K562 (cell line): Measurements from ENCODE around the gene GZF1. TPM values are rescaled to one million over a fixed set of nuclear protein-coding genes. Genes with fewer than 3 reads are reported as not detected.

Experiments used
- ATAC-seq: fragments of 200-7000 bp; cut with Tn5 transposase; 3 replicates; pipeline ENCODE4 v1.9.1; 2020; ENCODE audit warnings: moderate library complexity
- BruUV-seq: library from RNA; stranded (reverse); fragments of 400-500 nt; replicated peaks from 2 replicates; lab custom pipeline; 2021; lab: Mats Ljungman, UMichigan
- CTCF ChIA-PET: fragments of 300-600 bp; formaldehyde crosslinking; extraction: SDS; loops from one replicate; lab custom pipeline; 2021; ENCODE audit warnings: low intra/inter-chr PET ratio; lab: Yijun Ruan, JAX
- POLR2A ChIA-PET: fragments of 300-600, 350-650 bp; sonication (Branson Sonifier 250); formaldehyde crosslinking; extraction: SDS; loops from one replicate; lab custom pipeline; 2021; ENCODE audit warnings: antibody characterized with exemption, inconsistent platforms; lab: Yijun Ruan, JAX
- DNase-seq, 4 experiments: peaks; one replicate each; pipeline versions ENCODE4 v3.0.0 to v3.0.0-alpha.2; 2011 to 2018; ENCODE audit warnings: low spot score in 3 of 4, mixed read lengths in 3 of 4; ENCODE audit errors: extremely low read depth in 1 of 4
- FAIRE-seq: peaks from 2 replicates; lab custom pipeline; 2011; peaks lifted over from hg19 to GRCh38; lab: Jason Lieb, UNC
- H2AFZ ChIP-seq: 2 replicates; pipeline ENCODE4 v1.6.0; 2011; ENCODE audit warnings: low read depth, low read length, control low read depth, inconsistent platforms
- H3K27ac ChIP-seq: fragments of 200-600 bp; 3 replicates; pipeline ENCODE4 v1.8.0; 2011; ENCODE audit warnings: low read depth, mild to moderate bottlenecking, control low read depth, inconsistent platforms, low read length, moderate library complexity, mixed read lengths; ENCODE audit errors: extremely low read depth
- H3K27me3 ChIP-seq, 2 experiments: fragments of 300-600 bp in 1 of 2; 2 replicates in 1 of 2; 3 replicates in 1 of 2; pipeline versions ENCODE4 v1.6.0 to v1.8.0; 2011; ENCODE audit warnings: inconsistent platforms in 2 of 2, low read length in 2 of 2, mild to moderate bottlenecking in 1 of 2, mixed read lengths in 1 of 2, moderate library complexity in 1 of 2; ENCODE audit not compliant: control insufficient read depth in 2 of 2, insufficient read depth in 2 of 2
- H3K36me3 ChIP-seq: fragments of 300-600 bp; 3 replicates; pipeline ENCODE4 v1.8.0; 2011; ENCODE audit warnings: mild to moderate bottlenecking, low read length, inconsistent platforms; ENCODE audit not compliant: control insufficient read depth, insufficient read depth
- H3K4me1 ChIP-seq, 2 experiments: fragments of 200-600 bp in 1 of 2; replicated peaks in 1 of 2; 2 replicates in 1 of 2; 3 replicates in 1 of 2; pipeline versions ENCODE4 v1.5.1 to v1.8.0; 2011; ENCODE audit warnings: inconsistent platforms in 2 of 2, low read length in 2 of 2, mild to moderate bottlenecking in 1 of 2, mixed read lengths in 1 of 2, moderate library complexity in 1 of 2; ENCODE audit not compliant: control insufficient read depth in 2 of 2, insufficient read depth in 2 of 2
- H3K4me2 ChIP-seq: 2 replicates; pipeline ENCODE4 v1.6.1; 2011; ENCODE audit warnings: low read length, control low read depth, inconsistent platforms, mixed read lengths; ENCODE audit not compliant: insufficient read depth
- H3K4me3 ChIP-seq: fragments of 200-600 bp; sonication (generic), shearing (Covaris generic); 2 replicates; pipeline ENCODE4 v1.5.1; 2016; ENCODE audit warnings: control low read depth, inconsistent platforms
- H3K79me2 ChIP-seq: fragments of 200-600 bp; 3 replicates; pipeline ENCODE4 v1.8.0; 2011; ENCODE audit warnings: low read length, inconsistent platforms; ENCODE audit not compliant: control insufficient read depth, insufficient read depth
- H3K9ac ChIP-seq, 2 experiments: 2 replicates each; pipeline versions ENCODE4 v1.6.0 to v1.6.1; 2011; ENCODE audit warnings: low read depth in 2 of 2, low read length in 2 of 2, control low read depth in 1 of 2, inconsistent platforms in 1 of 2, mild to moderate bottlenecking in 1 of 2, mixed read lengths in 1 of 2; ENCODE audit not compliant: insufficient read depth in 1 of 2
- H3K9me1 ChIP-seq: one replicate; pipeline ENCODE4 v1.6.0; 2011; ENCODE audit warnings: inconsistent platforms, mild to moderate bottlenecking, low read length, moderate library complexity; ENCODE audit not compliant: control insufficient read depth, insufficient read depth
- H3K9me3 ChIP-seq: replicated peaks from 2 replicates; pipeline ENCODE4 v1.5.1; 2011; ENCODE audit warnings: low read depth, low read length, inconsistent platforms; ENCODE audit not compliant: control insufficient read depth, insufficient read depth
- H4K20me1 ChIP-seq: replicated peaks from 2 replicates; pipeline ENCODE4 v1.6.1; 2011; ENCODE audit warnings: low read length, inconsistent platforms, mixed read lengths; ENCODE audit not compliant: control insufficient read depth, insufficient read depth
- KLF6 ChIP-seq: fragments of 250-450 bp; sonication (Bioruptor Pico); IDR thresholded peaks from 2 replicates; pipeline ENCODE4 v1.4.0; 2020; ENCODE audit warnings: mild to moderate bottlenecking, moderate library complexity, borderline replicate concordance
- PCBP1 ChIP-seq: fragments of 200-400 bp; formaldehyde crosslinking; IDR thresholded peaks from 2 replicates; pipeline ENCODE4 v1.6.1; 2018; ENCODE audit warnings: mild to moderate bottlenecking, low read depth, low read length; ENCODE audit not compliant: poor library complexity, severe bottlenecking
- POLR2AphosphoS2 ChIP-seq: IDR thresholded peaks from 2 replicates; pipeline ENCODE4 v1.6.1; 2012; ENCODE audit warnings: low read length, improper control_type of control experiment
- RFX5 ChIP-seq: IDR thresholded peaks from 2 replicates; pipeline ENCODE4 v1.6.1; 2011; ENCODE audit warnings: low read depth, mild to moderate bottlenecking, improper control_type of control experiment, low read length
- TCF3 ChIP-seq: sonication (generic); formaldehyde crosslinking; IDR thresholded peaks from 2 replicates; pipeline ENCODE4 v1.4.0; 2020; ENCODE audit warnings: mild to moderate bottlenecking, missing genetic modification reagents
- ZNF146 ChIP-seq: IDR thresholded peaks from one replicate; pipeline ENCODE4 v1.6.1; 2018; ENCODE audit warnings: missing compliant biosample characterization; ENCODE audit not compliant: unreplicated experiment
- WGBS: fragments of 100-300 bp; shearing (Covaris generic); methylation state at CpG from one replicate; pipeline ENCODE4 v1.1.6; 2016; ENCODE audit warnings: low coverage, mixed read lengths; ENCODE audit not compliant: insufficient coverage; ENCODE audit errors: missing lambda C conversion rate; 5-methylcytosine and 5-hydroxymethylcytosine counted together
- in situ Hi-C: fragments of 300-500 bp; cut with MboI; formaldehyde crosslinking; loops from 4 replicates; pipeline ENCODE4 v1.15.0; 2018; ENCODE audit warnings: inconsistent platforms, mixed read lengths
- intact Hi-C: fragments of 100-400 bp; cut with micrococcal nuclease; formaldehyde crosslinking; loops from 2 replicates; pipeline ENCODE4 v1.14.2; 2022
- polyA plus RNA-seq, 8 experiments: library from polyadenylated mRNA; depleted of rRNA in 4 of 8; stranded (reverse) in 5 of 8; unstranded in 3 of 8; fragments of >200 nt; fragmentation: Nextera tagmentation in 2 of 8; fragmentation: Illumina TruSeq in 1 of 8; extraction: Ambion mirVana in 2 of 8; extraction: Trizol in 1 of 8; gene quantifications; 2 replicates each; pipeline versions ENCODE4 v1.2.1 to v1.2.3, GENCODE V29; 2011 to 2014; ENCODE audit warnings: inconsistent platforms in 1 of 8, missing spikeins in 1 of 8
- total RNA-seq, 7 experiments: library from RNA; depleted of rRNA in 6 of 7; stranded (reverse); fragments of >200 nt in 6 of 7; fragmentation: Illumina TruSeq in 2 of 7; extraction: Trizol in 2 of 7; gene quantifications; 2 replicates each; pipeline versions ENCODE4 v1.2.1 to v1.2.3, GENCODE V29; 2011 to 2021; ENCODE audit warnings: low replicate concordance in 1 of 7
- TF ChIP-seq, protein P1 (sequence below), 3 experiments: IDR thresholded peaks in 2 of 3; conservative IDR thresholded peaks in 1 of 3; 2 replicates each; pipeline ENCODE4 v1.5.1; 2011 to 2012; ENCODE audit warnings: low read length in 3 of 3, mild to moderate bottlenecking in 3 of 3, control low read depth in 2 of 3, improper control_type of control experiment in 1 of 3, inconsistent platforms in 1 of 3, low read depth in 1 of 3, mixed read lengths in 1 of 3, moderate library complexity in 1 of 3; ENCODE audit not compliant: insufficient read depth in 2 of 3

GZF1 gene
- total and polyA plus RNA-seq, 9 of the 15 experiments (the other 6 are each of a cell fraction or from before 2014, with no cell fraction given) = 1.2 to 15.7 (median 7.4) TPM

DNA sequence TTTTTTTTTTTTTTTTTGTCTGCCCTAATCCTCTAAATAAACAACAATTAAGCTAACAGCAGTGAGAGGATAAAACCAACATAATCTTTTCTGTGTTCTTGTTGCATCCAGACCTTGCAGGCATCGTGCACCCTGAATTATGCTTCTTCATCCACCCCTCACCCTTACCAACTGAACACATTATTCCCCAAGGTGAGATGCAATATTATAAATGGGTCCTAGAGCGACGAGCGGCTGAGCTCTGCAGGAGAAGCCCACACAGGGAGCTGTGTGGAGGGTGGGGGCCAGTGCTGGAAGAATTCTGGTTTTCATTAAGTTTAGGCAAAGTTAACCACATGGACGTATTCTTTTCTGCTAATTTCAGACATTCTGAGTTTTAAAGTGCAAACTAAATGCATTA is 43.6 kb upstream of the GZF1 start:
- ChIA-PET CTCF (no interaction called here), POLR2A (interaction anchor here (0.7 kb wide), 1 partner anchor 47 kb away, joined by 3 read pairs; no protein-coding TSS in a partner anchor)
- intact Hi-C loops = no loop called here
- DNase-seq = no peak
- Histone ChIP-seq H3K9me3 (no peaks in the 10 kb centered on the region), H3K4me2 (no peak overlapping the region), H3K9ac (no peak overlapping the region), H4K20me1 (no peaks in the 10 kb centered on the region), H3K36me3 (no peaks in the 10 kb centered on the region), H3K4me3 (no peak overlapping the region), H2AFZ (no peak overlapping the region), H3K79me2 (no peaks in the 10 kb centered on the region), H3K9me1 (no peaks in the 10 kb centered on the region), H3K4me1 (no peaks in the 10 kb centered on the region), H3K27ac (no peak overlapping the region), H3K27me3 (peaks cover 0 to 12% of the 10 kb centered on the region in 2 experiments; a peak in 2 of 5 replicates)
- 11% methylated on average over 5 of the region's 5 CpGs for WGBS
- ATAC-seq = no peak
- in situ Hi-C loops = no loop called here
- FAIRE-seq = no peak
- no TSS peak for BruUV-seq
- no peak for TF ChIP-seq ZNF146 (CRISPR knock-in tag)
- no peak for TF ChIP-seq KLF6 (CRISPR knock-in tag)
- TF ChIP-seq POLR2AphosphoS2 = no peak
- no peak for TF ChIP-seq TCF3 (CRISPR knock-in tag)

DNA sequence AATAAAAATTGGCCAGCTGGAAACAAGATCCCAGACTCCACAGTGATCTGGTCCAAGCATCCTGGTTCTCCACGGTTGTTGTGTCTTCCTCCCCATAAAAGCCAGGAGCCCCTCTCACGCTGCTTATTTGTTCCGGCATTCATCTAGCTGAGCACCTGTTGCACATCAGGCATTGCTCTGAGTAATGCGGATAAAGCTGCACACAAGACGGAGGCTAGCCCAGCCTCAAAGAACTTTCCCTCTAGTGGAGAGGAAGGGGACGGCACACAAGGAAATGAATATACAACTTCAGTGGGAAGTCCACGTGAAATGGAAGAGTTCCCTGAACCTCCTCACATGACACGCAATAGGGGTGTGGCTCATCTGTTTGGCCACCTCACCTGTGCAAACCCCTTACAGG is 41.7 kb upstream of the GZF1 start:
- ATAC-seq (peak; percentile 72), DNase-seq (peak in 1 of 4 experiments; percentile 21)
- Histone ChIP-seq H3K36me3 (no peaks in the 10 kb centered on the region), H3K79me2 (no peaks in the 10 kb centered on the region), H3K9me3 (no peaks in the 10 kb centered on the region), H3K4me3 (no peak overlapping the region), H3K4me1 (no peaks in the 10 kb centered on the region), H4K20me1 (no peaks in the 10 kb centered on the region)
- intact Hi-C loops = no loop called here
- POLR2A ChIA-PET = interaction anchor here (0.7 to 1.3 kb wide), 2 partner anchors 8 to 1659 kb away, joined by 3 to 4 read pairs; no protein-coding TSS in a partner anchor
- TF ChIP-seq RFX5 = no peak
- TF ChIP-seq, protein P1, sequence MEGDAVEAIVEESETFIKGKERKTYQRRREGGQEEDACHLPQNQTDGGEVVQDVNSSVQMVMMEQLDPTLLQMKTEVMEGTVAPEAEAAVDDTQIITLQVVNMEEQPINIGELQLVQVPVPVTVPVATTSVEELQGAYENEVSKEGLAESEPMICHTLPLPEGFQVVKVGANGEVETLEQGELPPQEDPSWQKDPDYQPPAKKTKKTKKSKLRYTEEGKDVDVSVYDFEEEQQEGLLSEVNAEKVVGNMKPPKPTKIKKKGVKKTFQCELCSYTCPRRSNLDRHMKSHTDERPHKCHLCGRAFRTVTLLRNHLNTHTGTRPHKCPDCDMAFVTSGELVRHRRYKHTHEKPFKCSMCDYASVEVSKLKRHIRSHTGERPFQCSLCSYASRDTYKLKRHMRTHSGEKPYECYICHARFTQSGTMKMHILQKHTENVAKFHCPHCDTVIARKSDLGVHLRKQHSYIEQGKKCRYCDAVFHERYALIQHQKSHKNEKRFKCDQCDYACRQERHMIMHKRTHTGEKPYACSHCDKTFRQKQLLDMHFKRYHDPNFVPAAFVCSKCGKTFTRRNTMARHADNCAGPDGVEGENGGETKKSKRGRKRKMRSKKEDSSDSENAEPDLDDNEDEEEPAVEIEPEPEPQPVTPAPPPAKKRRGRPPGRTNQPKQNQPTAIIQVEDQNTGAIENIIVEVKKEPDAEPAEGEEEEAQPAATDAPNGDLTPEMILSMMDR (IDR thresholded peaks at IDR 0.05 in 2 of 3, conservative IDR thresholded peaks at IDR 0.05 in 1 of 3; ENCODE audit: insufficient read depth in 2 of 3, low read depth in 1 of 3, low read length in 3 of 3) = peak; percentile 20 to 47 (median 28); a peak in 2 of 6 replicates
- no peak for TF ChIP-seq PCBP1
- TF ChIP-seq, all 486 proteins: peak for 1
- in situ Hi-C loops = no loop called here
- CTCF ChIA-PET = interaction anchor here (0.7 kb wide), 1 partner anchor 495 kb away, joined by 4 read pairs; no protein-coding TSS in a partner anchor
- Histone ChIP-seq H3K27ac (no peak overlapping the region), H3K27me3 (peaks cover 0 to 11% of the 10 kb centered on the region in 2 experiments; a peak in 3 of 5 replicates), H3K9ac (no peak overlapping the region), H3K9me1 (no peaks in the 10 kb centered on the region), H2AFZ (no peak overlapping the region), H3K4me2 (no peak overlapping the region)
- WGBS = 13% methylated on average over 6 of the region's 8 CpGs
- peak; percentile 60 for FAIRE-seq
- no TSS peak for BruUV-seq
